HL-60 (cell line): ENCODE data around the gene PIK3CD.

Source experiments
- POLR2AphosphoS5 ChIP-seq: IDR thresholded peaks from 2 replicates; pipeline ENCODE4 v1.6.1; 2012; ENCODE audit warnings: low read depth
- TF ChIP-seq, protein P1 (sequence below): IDR thresholded peaks from one replicate; pipeline ENCODE4 v1.5.1; 2011; ENCODE audit warnings: low read length, control low read depth, inconsistent platforms; ENCODE audit not compliant: insufficient read depth
- TF ChIP-seq, protein P2 (sequence below): IDR thresholded peaks from 2 replicates; pipeline ENCODE4 v1.6.1; 2012; ENCODE audit warnings: low read depth; ENCODE audit not compliant: insufficient replicate concordance

DNA sequence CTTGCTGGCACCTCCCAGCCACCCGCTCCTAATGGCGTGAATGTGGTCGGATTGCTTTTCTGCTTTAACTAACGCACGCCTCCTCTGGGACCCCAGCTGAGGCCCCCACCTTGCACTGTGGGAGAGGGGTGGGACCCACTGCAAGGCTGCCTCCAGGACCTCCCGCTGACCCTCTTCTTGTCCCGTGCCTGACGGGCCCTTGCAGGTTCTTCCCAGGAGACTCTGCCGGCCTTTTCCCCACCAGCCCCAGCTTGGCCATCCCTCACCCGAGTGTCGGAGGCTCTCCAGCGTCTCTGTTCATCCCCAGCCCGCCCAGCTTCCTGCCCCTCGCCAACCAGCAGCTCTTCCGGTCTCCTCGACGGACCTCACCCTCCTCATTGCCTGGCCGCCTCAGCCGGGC is 44.2 kb upstream of the PIK3CD start:
- TF ChIP-seq, protein P1, sequence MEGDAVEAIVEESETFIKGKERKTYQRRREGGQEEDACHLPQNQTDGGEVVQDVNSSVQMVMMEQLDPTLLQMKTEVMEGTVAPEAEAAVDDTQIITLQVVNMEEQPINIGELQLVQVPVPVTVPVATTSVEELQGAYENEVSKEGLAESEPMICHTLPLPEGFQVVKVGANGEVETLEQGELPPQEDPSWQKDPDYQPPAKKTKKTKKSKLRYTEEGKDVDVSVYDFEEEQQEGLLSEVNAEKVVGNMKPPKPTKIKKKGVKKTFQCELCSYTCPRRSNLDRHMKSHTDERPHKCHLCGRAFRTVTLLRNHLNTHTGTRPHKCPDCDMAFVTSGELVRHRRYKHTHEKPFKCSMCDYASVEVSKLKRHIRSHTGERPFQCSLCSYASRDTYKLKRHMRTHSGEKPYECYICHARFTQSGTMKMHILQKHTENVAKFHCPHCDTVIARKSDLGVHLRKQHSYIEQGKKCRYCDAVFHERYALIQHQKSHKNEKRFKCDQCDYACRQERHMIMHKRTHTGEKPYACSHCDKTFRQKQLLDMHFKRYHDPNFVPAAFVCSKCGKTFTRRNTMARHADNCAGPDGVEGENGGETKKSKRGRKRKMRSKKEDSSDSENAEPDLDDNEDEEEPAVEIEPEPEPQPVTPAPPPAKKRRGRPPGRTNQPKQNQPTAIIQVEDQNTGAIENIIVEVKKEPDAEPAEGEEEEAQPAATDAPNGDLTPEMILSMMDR, result no peak
- TF ChIP-seq, protein P2, sequence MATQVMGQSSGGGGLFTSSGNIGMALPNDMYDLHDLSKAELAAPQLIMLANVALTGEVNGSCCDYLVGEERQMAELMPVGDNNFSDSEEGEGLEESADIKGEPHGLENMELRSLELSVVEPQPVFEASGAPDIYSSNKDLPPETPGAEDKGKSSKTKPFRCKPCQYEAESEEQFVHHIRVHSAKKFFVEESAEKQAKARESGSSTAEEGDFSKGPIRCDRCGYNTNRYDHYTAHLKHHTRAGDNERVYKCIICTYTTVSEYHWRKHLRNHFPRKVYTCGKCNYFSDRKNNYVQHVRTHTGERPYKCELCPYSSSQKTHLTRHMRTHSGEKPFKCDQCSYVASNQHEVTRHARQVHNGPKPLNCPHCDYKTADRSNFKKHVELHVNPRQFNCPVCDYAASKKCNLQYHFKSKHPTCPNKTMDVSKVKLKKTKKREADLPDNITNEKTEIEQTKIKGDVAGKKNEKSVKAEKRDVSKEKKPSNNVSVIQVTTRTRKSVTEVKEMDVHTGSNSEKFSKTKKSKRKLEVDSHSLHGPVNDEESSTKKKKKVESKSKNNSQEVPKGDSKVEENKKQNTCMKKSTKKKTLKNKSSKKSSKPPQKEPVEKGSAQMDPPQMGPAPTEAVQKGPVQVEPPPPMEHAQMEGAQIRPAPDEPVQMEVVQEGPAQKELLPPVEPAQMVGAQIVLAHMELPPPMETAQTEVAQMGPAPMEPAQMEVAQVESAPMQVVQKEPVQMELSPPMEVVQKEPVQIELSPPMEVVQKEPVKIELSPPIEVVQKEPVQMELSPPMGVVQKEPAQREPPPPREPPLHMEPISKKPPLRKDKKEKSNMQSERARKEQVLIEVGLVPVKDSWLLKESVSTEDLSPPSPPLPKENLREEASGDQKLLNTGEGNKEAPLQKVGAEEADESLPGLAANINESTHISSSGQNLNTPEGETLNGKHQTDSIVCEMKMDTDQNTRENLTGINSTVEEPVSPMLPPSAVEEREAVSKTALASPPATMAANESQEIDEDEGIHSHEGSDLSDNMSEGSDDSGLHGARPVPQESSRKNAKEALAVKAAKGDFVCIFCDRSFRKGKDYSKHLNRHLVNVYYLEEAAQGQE, result no peak
- TF ChIP-seq POLR2AphosphoS5, result no peak
